Aortic smooth muscle cell (primary cell): ENCODE data around the gene SETSIP. TPM values are rescaled to one million over a fixed set of nuclear protein-coding genes. Genes with fewer than 3 reads are reported as not detected.

Experiments used
- total RNA-seq: library from RNA; depleted of rRNA; stranded (reverse); fragments of >200 nt; gene quantifications from 2 replicates; pipeline ENCODE4 v1.2.3, GENCODE V29; 2014

Gene SETSIP
- 0.40 and 0.44 TPM in 2 replicates for total RNA-seq

GRCh38 chr1:92075311-92075710 lies at the start of gene SETSIP:
SETSIP (minus strand) TSS chr1:92075411; CDS start chr1:92075411, 0 bp downstream.

GRCh38 chr1:92080128-92080985 lies 5.1 kb upstream of the SETSIP start, which contains the start of gene BTBD8:
BTBD8 (plus strand) TSS chr1:92080345; CDS start chr1:92080572, 227 bp downstream.

Other genes with a start within 250 kb of the SETSIP start
- gene TGFBR3, start 189.3 kb downstream of the SETSIP start, total RNA-seq = 11.4 and 14.5 TPM in 2 replicates
- gene BRDT, start 126.0 kb downstream of the SETSIP start, total RNA-seq = not detected in 2 replicates
- 0.12 and 0.92 TPM in 2 replicates for gene EPHX4, start 45.4 kb downstream of the SETSIP start, total RNA-seq
- 3.7 and 4.0 TPM in 2 replicates for gene BTBD8, start 4.9 kb upstream of the SETSIP start, total RNA-seq
- gene C1orf146, start 142.5 kb upstream of the SETSIP start, total RNA-seq = not detected in 2 replicates
- 6.5 and 7.0 TPM in 2 replicates for gene GLMN, start 223.6 kb upstream of the SETSIP start, total RNA-seq
- 3.8 and 9.0 TPM in 2 replicates for gene RPAP2, start 223.6 kb upstream of the SETSIP start, total RNA-seq